ENCODE data around the gene CACNA1H.
"Not testable (repeated sequence)": the region's sequence is repeated elsewhere in the genome, so short reads cannot be mapped to it uniquely, and the experiment has no call there.

CACNA1H gene

GRCh38 chr16:1254821-1255220, 101.9 kb downstream of the CACNA1H start:
- not testable (repeated sequence) for H3K9me3 ChIP-seq (replicated peaks in 1 of 11); H3K36me3 ChIP-seq; H3K4me2 ChIP-seq; H3K27ac ChIP-seq; H3K9ac ChIP-seq; H3K4me3 ChIP-seq
- Histone ChIP-seq H4K20me1 (peaks cover 0 to 23% (median 10%) of the 10 kb centered on the region in 11 experiments; a peak in 12 of 22 replicates), H3K27me3 (peaks cover 27 to 43% (median 31%) of the 10 kb centered on the region in 11 experiments), H3K4me1 (peaks cover 0 to 22% (median 13%) of the 10 kb centered on the region in 10 experiments; a peak in 13 of 20 replicates)

- Histone ChIP-seq H3K4me2 (peak within 1 kb of the TSS in 6 of 11 experiments; percentile 11 to 57 (median 35); a peak in 9 of 22 replicates), H3K27me3 (peaks cover 34 to 50% (median 38%) of the 10 kb centered on the region in 11 experiments), H3K4me1 (peaks cover 0 to 22% (median 13%) of the 10 kb centered on the region in 10 experiments; a peak in 13 of 20 replicates), H4K20me1 (peaks cover 0 to 30% (median 16%) of the 10 kb centered on the region in 11 experiments; a peak in 14 of 22 replicates)
- H3K36me3 ChIP-seq; H3K4me3 ChIP-seq; H3K9me3 ChIP-seq (replicated peaks in 1 of 11); H3K9ac ChIP-seq; H3K27ac ChIP-seq: not testable (repeated sequence)
Measured at GRCh38 chr16:1255276-1256122, 102.6 kb downstream of the CACNA1H start, which contains the start of gene TPSD1. TSS of gene TPSD1 (plus strand) at chr16:1256069. CDS start at chr16:1256281, 212 bp downstream.

GRCh38 chr16:1256296-1256873, 103.5 kb downstream of the CACNA1H start:
- peaks cover 0 to 39% (median 20%) of the 10 kb centered on the region in 11 experiments; a peak in 15 of 22 replicates for H4K20me1 ChIP-seq
- not testable (repeated sequence) for H3K9me3 ChIP-seq (replicated peaks in 1 of 11); H3K36me3 ChIP-seq; H3K27ac ChIP-seq; H3K9ac ChIP-seq; H3K4me3 ChIP-seq
- peaks cover 0 to 26% (median 17%) of the 10 kb centered on the region in 10 experiments; a peak in 13 of 20 replicates for H3K4me1 ChIP-seq
- H3K27me3 ChIP-seq = peaks cover 43 to 55% (median 46%) of the 10 kb centered on the region in 11 experiments
- peak overlapping the region in 2 of 11 experiments; percentile 34 to 57; a peak in 1 of 22 replicates for H3K4me2 ChIP-seq

- Histone ChIP-seq H3K9ac (no peak overlapping the region), H4K20me1 (peaks cover 0 to 44% (median 24%) of the 10 kb centered on the region in 11 experiments; a peak in 15 of 22 replicates), H3K27me3 (peaks cover 48 to 60% (median 52%) of the 10 kb centered on the region in 11 experiments), H3K9me3 (replicated peaks in 1 of 11) (no peaks in the 10 kb centered on the region), H3K27ac (no peak overlapping the region), H3K36me3 (no peaks in the 10 kb centered on the region), H3K4me1 (peaks cover 0 to 27% (median 18%) of the 10 kb centered on the region in 10 experiments; a peak in 13 of 20 replicates), H3K4me3 (no peak overlapping the region), H3K4me2 (no peak overlapping the region)
- TF ChIP-seq Cebpa-rat (IDR thresholded peaks at IDR 0.05) = no peak
Measured at GRCh38 chr16:1256874-1257322, 104.0 kb downstream of the CACNA1H start.

GRCh38 chr16:1257561-1258224, 104.8 kb downstream of the CACNA1H start:
- Histone ChIP-seq H3K9me3 (replicated peaks in 1 of 11) (no peaks in the 10 kb centered on the region), H3K36me3 (no peaks in the 10 kb centered on the region), H3K4me1 (peaks cover 0 to 27% (median 18%) of the 10 kb centered on the region in 10 experiments; a peak in 13 of 20 replicates), H3K27me3 (peaks cover 56 to 68% (median 59%) of the 10 kb centered on the region in 11 experiments), H4K20me1 (peaks cover 0 to 52% (median 24%) of the 10 kb centered on the region in 11 experiments; a peak in 15 of 22 replicates), H3K27ac (no peak overlapping the region), H3K9ac (no peak overlapping the region), H3K4me3 (no peak overlapping the region), H3K4me2 (no peak overlapping the region)
- no peak for TF ChIP-seq Cebpa-rat (IDR thresholded peaks at IDR 0.05)

GRCh38 chr16:1258225-1258600, 105.3 kb downstream of the CACNA1H start:
- Histone ChIP-seq H3K9me3 (replicated peaks in 1 of 11) (no peaks in the 10 kb centered on the region), H3K4me2 (no peak overlapping the region), H3K4me1 (peaks cover 0 to 27% (median 18%) of the 10 kb centered on the region in 10 experiments; a peak in 13 of 20 replicates), H3K27ac (no peak overlapping the region), H3K27me3 (peaks cover 61 to 71% (median 65%) of the 10 kb centered on the region in 11 experiments), H4K20me1 (peaks cover 0 to 57% (median 24%) of the 10 kb centered on the region in 11 experiments; a peak in 15 of 22 replicates), H3K9ac (no peak overlapping the region), H3K4me3 (no peak overlapping the region), H3K36me3 (no peaks in the 10 kb centered on the region)
- no peak for TF ChIP-seq Cebpa-rat (IDR thresholded peaks at IDR 0.05)

GRCh38 chr16:1258906-1259759, 106.2 kb downstream of the CACNA1H start:
- no peak for TF ChIP-seq Cebpa-rat (IDR thresholded peaks at IDR 0.05)
- Histone ChIP-seq H3K9me3 (replicated peaks in 1 of 11) (no peaks in the 10 kb centered on the region), H3K4me2 (peak overlapping the region; percentile 5 to 87 (median 58); a peak in 20 of 22 replicates), H3K4me1 (peaks cover 0 to 27% (median 18%) of the 10 kb centered on the region in 10 experiments; a peak in 13 of 20 replicates), H3K36me3 (no peaks in the 10 kb centered on the region), H4K20me1 (peaks cover 0 to 66% (median 24%) of the 10 kb centered on the region in 11 experiments; a peak in 15 of 22 replicates), H3K4me3 (peak overlapping the region in 2 of 10 experiments; percentile 18 to 51; a peak in 2 of 20 replicates), H3K27ac (no peak overlapping the region), H3K9ac (peak overlapping the region in 3 of 11 experiments; percentile 5 to 66 (median 19); a peak in 2 of 22 replicates), H3K27me3 (peaks cover 64 to 79% (median 72%) of the 10 kb centered on the region in 11 experiments)

GRCh38 chr16:1259760-1260068, 106.8 kb downstream of the CACNA1H start:
- Histone ChIP-seq H3K27me3 (peaks cover 64 to 79% (median 72%) of the 10 kb centered on the region in 11 experiments), H3K36me3 (no peaks in the 10 kb centered on the region), H4K20me1 (peaks cover 0 to 66% (median 24%) of the 10 kb centered on the region in 11 experiments; a peak in 15 of 22 replicates), H3K9me3 (replicated peaks in 1 of 11) (peaks cover 0 to 3% (median 0%) of the 10 kb centered on the region in 11 experiments; a peak in 2 of 22 replicates), H3K27ac (no peak overlapping the region), H3K4me2 (peak overlapping the region in 1 of 11 experiments; percentile 47; a peak in 2 of 22 replicates), H3K4me3 (no peak overlapping the region), H3K4me1 (peaks cover 0 to 27% (median 18%) of the 10 kb centered on the region in 10 experiments; a peak in 13 of 20 replicates), H3K9ac (no peak overlapping the region)
- no peak for TF ChIP-seq Cebpa-rat (IDR thresholded peaks at IDR 0.05)

Data from BLaER1 treated with 17β-estradiol and CSF1 and Interleukin-3, amounts not matched to agents 10 nM and 100 nM (cell line).